HG03196 (cell line): ENCODE results near the gene CCDC154.

ENCODE experiments used
- ATAC-seq: cut with Tn5 transposase; IDR thresholded peaks from one replicate; pipeline ENCODE4 v1.9.1; 2021; ENCODE audit not compliant: unreplicated experiment

The CCDC154 gene

GRCh38 chr16:1457489-1458245, 13.3 kb upstream of the CCDC154 start:
- no peak for ATAC-seq

- no peak for ATAC-seq
Observed at GRCh38 chr16:1456951-1457350, 12.6 kb upstream of the CCDC154 start.

GRCh38 chr16:1455190-1456171, 11.1 kb upstream of the CCDC154 start:
- ATAC-seq: no peak

- ATAC-seq: no peak
Observed at GRCh38 chr16:1454561-1454960, 10.2 kb upstream of the CCDC154 start.

DNA sequence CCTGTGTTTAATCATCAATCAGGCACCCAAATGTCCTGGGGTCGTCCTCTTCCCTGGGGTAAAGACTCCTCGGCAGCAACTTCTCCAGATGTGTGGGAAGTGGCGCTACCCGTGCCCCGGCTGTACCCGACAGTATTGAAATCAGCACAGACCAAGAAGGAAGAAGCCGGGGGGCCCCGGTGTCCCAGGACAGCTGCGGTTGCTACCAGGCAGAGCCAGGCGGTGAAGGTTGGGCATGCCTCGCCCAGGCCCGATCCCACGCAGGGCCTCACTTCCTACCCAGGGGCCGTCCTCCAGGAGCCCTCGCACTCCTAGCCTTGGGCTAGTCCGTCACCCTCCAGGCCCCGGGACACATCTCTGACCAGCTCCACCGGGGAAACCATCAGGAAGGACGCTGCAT, 9.0 kb upstream of the CCDC154 start:
- ATAC-seq: no peak

GRCh38 chr16:1452530-1452929, 8.2 kb upstream of the CCDC154 start:
- no peak for ATAC-seq

- no peak for ATAC-seq
Observed at GRCh38 chr16:1451702-1452392, 7.5 kb upstream of the CCDC154 start.

DNA sequence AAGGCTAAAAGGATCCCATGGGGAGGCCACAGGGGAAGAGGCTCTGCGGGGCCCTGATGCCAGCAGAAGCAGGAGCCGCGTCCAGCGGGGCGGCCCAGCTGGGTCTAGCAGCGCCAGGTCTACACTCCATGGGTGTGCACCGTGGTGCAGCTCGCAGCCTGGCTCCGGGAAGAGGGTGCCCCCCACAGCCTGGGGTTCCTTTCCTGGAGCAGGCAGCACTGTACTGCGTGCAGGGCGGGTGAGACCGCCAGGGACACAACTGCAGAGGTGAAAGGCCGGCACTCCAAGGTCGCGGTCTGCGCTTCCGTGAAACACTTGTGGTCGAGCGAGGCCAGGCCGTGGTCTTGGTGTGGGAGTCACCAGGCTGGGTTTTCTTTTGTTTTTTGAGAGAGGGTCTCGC, 6.5 kb upstream of the CCDC154 start:
- no peak for ATAC-seq

DNA sequence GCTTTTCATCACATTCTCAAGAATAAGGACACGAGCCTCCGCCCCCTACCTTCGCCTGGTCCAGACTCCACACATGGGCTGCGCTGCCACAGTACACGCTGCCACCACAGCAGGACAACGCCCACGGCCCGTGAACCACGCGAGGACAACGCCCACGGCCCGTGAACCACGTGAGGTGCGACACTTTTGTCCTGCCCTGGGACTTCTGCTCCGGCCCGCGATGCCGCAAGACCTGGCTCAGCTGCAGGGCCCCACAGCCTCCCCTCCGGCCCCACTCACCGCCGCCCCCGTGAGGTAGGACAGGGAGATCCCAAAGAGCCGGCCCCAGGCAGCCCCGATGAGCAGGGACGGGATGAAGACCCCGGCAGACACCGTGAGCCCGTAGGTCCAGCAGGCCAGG, 5.9 kb upstream of the CCDC154 start:
- ATAC-seq: no peak

- ATAC-seq: no peak
Observed at GRCh38 chr16:1449201-1449788, 4.9 kb upstream of the CCDC154 start.

DNA sequence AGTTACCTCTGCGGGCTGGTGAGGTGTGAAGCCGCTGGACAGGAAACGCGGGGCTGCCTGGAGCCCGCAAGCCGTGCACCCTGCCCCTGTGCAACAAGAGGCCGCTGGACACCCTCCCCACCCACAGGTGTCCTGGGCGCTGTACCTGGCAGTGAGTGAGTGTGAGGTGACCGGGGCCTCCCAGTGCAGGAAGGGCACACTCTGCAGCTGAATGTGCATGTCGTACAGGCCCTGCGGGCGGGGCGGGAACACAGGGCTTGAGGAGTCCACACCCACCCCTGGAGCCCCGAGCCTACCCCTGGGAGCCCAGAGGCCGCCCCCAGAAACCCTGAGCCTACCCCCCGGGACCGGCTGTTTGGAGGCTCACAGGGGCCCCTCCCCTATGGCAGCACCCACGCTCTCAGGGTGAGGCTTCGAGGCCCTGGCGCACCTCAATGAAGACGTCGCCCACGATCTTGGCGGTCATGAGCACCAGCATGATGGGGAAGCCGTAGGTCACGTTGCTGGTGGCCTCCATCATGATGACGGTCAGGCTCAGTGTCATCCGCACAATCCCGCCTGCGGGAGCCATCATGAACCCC, 4.3 kb upstream of the CCDC154 start:
- no peak for ATAC-seq

GRCh38 chr16:1447965-1448364, 3.6 kb upstream of the CCDC154 start:
- no peak for ATAC-seq

- ATAC-seq: no peak
Observed at GRCh38 chr16:1446296-1447080, 2.1 kb upstream of the CCDC154 start.

- no peak for ATAC-seq
Observed at GRCh38 chr16:1445518-1446203, 1.3 kb upstream of the CCDC154 start.

GRCh38 chr16:1444730-1445517, 568 bp upstream of the CCDC154 start:
- no peak for ATAC-seq

DNA sequence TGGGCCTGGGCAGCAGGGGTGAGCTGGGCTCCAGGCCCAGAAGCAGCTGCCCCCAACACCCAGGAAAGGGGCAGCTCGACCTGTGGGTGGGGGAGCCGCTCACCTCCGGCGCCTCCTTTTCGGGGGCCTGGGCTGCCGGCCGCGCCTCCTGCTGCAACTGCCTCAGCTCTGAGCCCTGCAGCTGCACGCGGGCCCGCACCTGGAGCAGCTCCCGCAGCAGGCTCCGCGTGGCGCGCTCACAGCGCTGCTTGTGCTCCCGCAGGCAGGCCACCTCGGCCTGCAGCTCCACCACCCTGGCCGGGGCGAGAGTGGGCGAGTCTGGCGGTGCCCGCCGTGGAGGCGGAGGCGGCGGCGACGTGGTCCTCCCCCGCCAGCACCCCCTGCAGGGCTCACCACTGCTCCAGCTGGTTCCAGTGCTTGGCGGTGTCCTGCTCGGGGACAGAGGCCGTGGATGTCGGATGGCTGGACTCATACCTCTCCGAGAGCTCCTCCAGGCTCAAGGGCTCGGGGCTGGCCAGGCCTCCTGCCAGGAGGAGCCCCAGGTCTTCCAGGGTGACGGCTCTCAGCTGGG, 868 bp downstream of the CCDC154 start:
- ATAC-seq: no peak

- no peak for ATAC-seq
Observed at GRCh38 chr16:1442697-1443096, 1.7 kb downstream of the CCDC154 start.

GRCh38 chr16:1441391-1441829, 2.9 kb downstream of the CCDC154 start:
- no peak for ATAC-seq
